Stomach smooth muscle (tissue), 2 donors: Measurements from ENCODE around the gene PPM1N.

Source experiments
- H3K27ac ChIP-seq: one replicate; pipeline ENCODE4 v1.7.0; 2013; ENCODE audit warnings: mild to moderate bottlenecking, low read length, inconsistent platforms
- H3K27me3 ChIP-seq, 2 donors: one replicate each; pipeline ENCODE4 v1.7.0; 2013; ENCODE audit warnings: low read length in 2 of 2; ENCODE audit not compliant: insufficient read depth in 2 of 2, control insufficient read depth in 1 of 2
- H3K36me3 ChIP-seq, 2 donors: one replicate each; pipeline ENCODE4 v1.7.0; 2013; ENCODE audit warnings: low read length in 2 of 2; ENCODE audit not compliant: control insufficient read depth in 2 of 2, insufficient read depth in 2 of 2
- H3K4me1 ChIP-seq: one replicate; pipeline ENCODE4 v1.7.0; 2013; ENCODE audit warnings: low read length; ENCODE audit not compliant: control insufficient read depth, insufficient read depth
- H3K4me3 ChIP-seq, 2 donors: one replicate each; pipeline ENCODE4 v1.7.0; 2013; ENCODE audit warnings: low read length in 2 of 2
- H3K9ac ChIP-seq, 2 donors: one replicate each; pipeline ENCODE4 v1.7.0; 2013; ENCODE audit warnings: low read length in 2 of 2, mild to moderate bottlenecking in 1 of 2
- H3K9me3 ChIP-seq, 2 donors: one replicate each; pipeline ENCODE4 v1.7.0; 2013; ENCODE audit warnings: low read length in 2 of 2; ENCODE audit not compliant: control insufficient read depth in 2 of 2
- donor health status: healthy.
- donor health status: Pancreatic carcinoma.

PPM1N gene

DNA sequence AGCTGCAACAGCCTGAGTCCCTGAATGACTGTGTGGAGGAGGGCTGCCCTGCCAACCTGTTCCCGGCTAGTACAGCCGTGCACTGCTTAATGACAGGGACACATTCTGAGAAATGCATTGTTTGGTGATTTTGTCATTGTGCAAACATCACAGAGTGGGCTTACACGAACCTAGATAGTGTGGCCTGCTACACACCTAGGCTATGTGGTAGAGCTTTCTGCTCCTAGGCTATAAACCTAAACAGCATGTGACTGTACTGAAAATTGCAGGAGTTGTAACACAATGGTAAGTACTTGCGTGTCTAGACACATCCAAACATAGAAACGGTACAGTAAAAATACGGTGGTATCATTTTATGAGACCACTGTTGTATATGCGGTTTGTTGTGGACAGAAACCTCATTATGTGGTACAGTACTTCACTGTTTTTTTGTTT, 44.0 kb downstream of the PPM1N start:
- H3K4me1 ChIP-seq, result no peaks in the 10 kb centered on the region
- no peak overlapping the region for H3K9ac ChIP-seq
- H3K9me3 ChIP-seq, result no peaks in the 10 kb centered on the region
- no peak overlapping the region for H3K4me3 ChIP-seq
- H3K27ac ChIP-seq, result no peak overlapping the region
- H3K36me3 ChIP-seq, result no peaks in the 10 kb centered on the region
- no peaks in the 10 kb centered on the region for H3K27me3 ChIP-seq

DNA sequence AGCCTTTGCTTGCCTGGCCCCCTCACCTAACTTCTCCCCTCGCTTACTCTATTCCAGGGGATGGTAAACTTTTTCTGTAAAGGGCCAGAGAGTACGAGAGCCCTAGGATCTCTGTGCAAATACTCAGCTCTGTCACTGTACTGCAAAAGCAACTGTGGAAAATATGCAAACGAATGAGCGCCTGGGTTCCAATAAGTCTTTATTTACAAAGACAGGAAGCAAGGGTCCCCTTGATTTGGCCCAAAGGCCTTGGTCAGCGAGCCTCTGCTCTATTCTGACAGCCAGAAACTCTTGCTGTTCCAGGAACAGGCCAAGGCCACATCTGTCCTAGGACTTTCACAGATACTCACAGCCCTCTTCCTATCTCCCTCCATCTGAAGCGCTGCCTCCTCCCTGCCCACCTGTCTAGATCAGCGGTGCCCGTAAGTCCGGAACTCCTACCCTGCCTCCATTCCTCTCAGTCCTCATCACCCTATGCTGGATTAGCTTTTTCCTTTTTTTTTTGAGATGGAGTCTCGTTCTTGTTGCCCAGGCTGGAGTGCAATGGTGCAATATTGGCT, 49.0 kb downstream of the PPM1N start:
- Histone ChIP-seq H3K27me3 (no peaks in the 10 kb centered on the region), H3K4me3 (no peak overlapping the region), H3K4me1 (no peaks in the 10 kb centered on the region), H3K9ac (no peak overlapping the region), H3K36me3 (no peaks in the 10 kb centered on the region), H3K27ac (no peak overlapping the region), H3K9me3 (no peaks in the 10 kb centered on the region)

DNA sequence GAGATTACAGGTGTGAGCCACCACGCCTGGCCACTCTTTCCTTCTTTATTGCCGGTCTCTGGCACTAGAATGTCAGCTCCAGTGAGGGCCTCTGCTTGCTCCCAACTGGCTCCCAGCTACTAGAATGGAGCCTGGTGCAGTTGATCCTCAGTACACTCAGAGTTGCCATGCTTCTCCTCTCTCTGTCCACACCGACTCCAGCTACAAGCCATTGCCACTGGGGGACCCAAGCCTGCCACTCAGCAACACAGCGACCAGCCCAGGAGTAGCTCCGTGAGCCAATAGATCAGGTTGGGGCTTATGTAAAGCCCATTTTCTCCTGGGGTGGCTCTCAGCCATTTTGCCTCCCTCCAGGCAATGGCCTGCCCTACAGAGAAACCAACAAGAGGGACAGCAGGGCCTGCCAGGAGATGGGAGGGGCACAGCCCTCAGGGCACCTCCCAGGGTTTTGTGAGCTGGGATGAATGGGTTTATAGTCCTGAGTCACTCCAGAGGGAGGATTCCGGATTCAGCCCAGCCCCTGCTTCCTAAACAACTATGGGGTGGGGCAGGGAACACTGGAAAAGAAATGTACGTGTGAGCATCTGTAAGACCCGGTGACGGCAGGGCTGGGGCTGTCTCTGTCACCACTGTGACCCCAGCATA, 49.8 kb downstream of the PPM1N start:
- Histone ChIP-seq H3K36me3 (peaks cover 0 to 3% of the 10 kb centered on the region in 2 donors), H3K9me3 (no peaks in the 10 kb centered on the region), H3K9ac (no peak overlapping the region), H3K27ac (no peak overlapping the region), H3K4me1 (no peaks in the 10 kb centered on the region), H3K4me3 (no peak overlapping the region), H3K27me3 (no peaks in the 10 kb centered on the region)
